ENCODE results near the gene RGS14.

DNA sequence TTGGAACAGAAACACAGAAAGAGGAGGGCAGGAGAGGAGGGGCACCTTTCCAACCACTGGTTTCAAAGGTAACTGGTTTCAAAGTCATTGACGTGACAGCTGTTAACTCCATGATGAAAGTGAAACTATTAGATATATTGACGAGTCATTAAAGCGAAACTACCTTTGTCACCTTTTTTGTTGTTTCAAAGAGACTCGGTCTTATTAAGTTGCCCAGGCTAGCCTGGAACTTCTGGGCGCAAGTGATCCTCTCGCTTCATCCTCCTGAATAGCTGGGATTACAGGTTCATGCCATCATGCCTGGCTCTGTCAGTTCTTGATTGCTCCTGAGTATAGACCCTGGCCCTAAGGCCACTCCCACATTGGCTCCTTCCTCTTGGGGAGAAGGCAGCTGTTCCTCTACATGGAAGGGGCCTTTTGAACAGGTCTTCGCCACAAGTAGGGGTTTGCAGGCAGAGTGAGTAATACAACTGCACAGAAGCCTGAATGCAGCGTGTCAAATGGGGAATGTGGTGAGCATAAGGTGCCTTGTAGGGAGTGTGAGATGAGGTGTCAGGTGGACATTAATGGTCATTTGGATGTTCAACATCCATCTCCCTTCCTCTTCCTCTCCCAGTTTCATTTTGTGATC, 55.0 kb downstream of the RGS14 start:
- TF ChIP-seq, protein P1, sequence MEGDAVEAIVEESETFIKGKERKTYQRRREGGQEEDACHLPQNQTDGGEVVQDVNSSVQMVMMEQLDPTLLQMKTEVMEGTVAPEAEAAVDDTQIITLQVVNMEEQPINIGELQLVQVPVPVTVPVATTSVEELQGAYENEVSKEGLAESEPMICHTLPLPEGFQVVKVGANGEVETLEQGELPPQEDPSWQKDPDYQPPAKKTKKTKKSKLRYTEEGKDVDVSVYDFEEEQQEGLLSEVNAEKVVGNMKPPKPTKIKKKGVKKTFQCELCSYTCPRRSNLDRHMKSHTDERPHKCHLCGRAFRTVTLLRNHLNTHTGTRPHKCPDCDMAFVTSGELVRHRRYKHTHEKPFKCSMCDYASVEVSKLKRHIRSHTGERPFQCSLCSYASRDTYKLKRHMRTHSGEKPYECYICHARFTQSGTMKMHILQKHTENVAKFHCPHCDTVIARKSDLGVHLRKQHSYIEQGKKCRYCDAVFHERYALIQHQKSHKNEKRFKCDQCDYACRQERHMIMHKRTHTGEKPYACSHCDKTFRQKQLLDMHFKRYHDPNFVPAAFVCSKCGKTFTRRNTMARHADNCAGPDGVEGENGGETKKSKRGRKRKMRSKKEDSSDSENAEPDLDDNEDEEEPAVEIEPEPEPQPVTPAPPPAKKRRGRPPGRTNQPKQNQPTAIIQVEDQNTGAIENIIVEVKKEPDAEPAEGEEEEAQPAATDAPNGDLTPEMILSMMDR (IDR thresholded peaks at IDR 0.05) = no peak
- TF ChIP-seq POLR2AphosphoS5 (IDR thresholded peaks at IDR 0.05) (no peak), POLR2A (IDR thresholded peaks at IDR 0.05) (no peak), EP300 (IDR thresholded peaks at IDR 0.05; ENCODE audit: low read depth) (no peak)
